MM.1S (cell line): ENCODE measurements around the gene ZNF792.
"Not testable (repeated sequence)": the region's sequence is repeated elsewhere in the genome, so short reads cannot be mapped to it uniquely, and the experiment has no call there.

ENCODE experiments used
- EZH2phosphoT487 ChIP-seq: fragments of 300-600 bp; sonication (generic); IDR thresholded peaks from 2 replicates; pipeline ENCODE4 v1.6.1; 2018; ENCODE audit warnings: antibody characterized with exemption, low read length
- TF ChIP-seq, protein P1 (sequence below): fragments of 300-600 bp; sonication (generic); IDR thresholded peaks from 2 replicates; pipeline ENCODE4 v1.5.1; 2016; ENCODE audit warnings: antibody characterized with exemption, low read length, mixed read lengths

GRCh38 chr19:34992582-34992981 is 28.6 kb upstream of the ZNF792 start:
- TF ChIP-seq, protein P1, sequence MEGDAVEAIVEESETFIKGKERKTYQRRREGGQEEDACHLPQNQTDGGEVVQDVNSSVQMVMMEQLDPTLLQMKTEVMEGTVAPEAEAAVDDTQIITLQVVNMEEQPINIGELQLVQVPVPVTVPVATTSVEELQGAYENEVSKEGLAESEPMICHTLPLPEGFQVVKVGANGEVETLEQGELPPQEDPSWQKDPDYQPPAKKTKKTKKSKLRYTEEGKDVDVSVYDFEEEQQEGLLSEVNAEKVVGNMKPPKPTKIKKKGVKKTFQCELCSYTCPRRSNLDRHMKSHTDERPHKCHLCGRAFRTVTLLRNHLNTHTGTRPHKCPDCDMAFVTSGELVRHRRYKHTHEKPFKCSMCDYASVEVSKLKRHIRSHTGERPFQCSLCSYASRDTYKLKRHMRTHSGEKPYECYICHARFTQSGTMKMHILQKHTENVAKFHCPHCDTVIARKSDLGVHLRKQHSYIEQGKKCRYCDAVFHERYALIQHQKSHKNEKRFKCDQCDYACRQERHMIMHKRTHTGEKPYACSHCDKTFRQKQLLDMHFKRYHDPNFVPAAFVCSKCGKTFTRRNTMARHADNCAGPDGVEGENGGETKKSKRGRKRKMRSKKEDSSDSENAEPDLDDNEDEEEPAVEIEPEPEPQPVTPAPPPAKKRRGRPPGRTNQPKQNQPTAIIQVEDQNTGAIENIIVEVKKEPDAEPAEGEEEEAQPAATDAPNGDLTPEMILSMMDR: not testable (repeated sequence)
- TF ChIP-seq EZH2phosphoT487: not testable (repeated sequence)
